Sciatic nerve (tissue), 2 donors: ENCODE measurements around the gene ERP44. TPM values are rescaled to one million over a fixed set of nuclear protein-coding genes. Genes with fewer than 3 reads are reported as not detected.
"Not testable (repeated sequence)": the region's sequence is repeated elsewhere in the genome, so short reads cannot be mapped to it uniquely, and the experiment has no call there.

Experiments used
- ATAC-seq: fragments of 200-7000 bp; cut with Tn5 transposase; one replicate; pipeline ENCODE4 v1.9.1; 2020; ENCODE audit warnings: mild to moderate bottlenecking, moderate library complexity
- DNase-seq: peaks from one replicate; pipeline ENCODE4 v3.0.0-alpha.2; 2020; ENCODE audit warnings: low spot score
- intact Hi-C: fragments of 100-400 bp; cut with DNase I; formaldehyde crosslinking; loops from one replicate; pipeline ENCODE4 v1.14.2; 2022
- total RNA-seq: library from RNA; stranded (reverse); fragmentation: NEBNext Ultra II Directional; extraction: Animal tissue kit (Norgen Biotek cat#: 25700); gene quantifications from one replicate; pipeline ENCODE4 v1.2.1, GENCODE V29; 2021
- donor health status: DM: no; HTN: no; CAD: no.
- donor health status: DM: no; HTN: no; CAD: no.

Gene ERP44
- total RNA-seq: 15.9 TPM

DNA sequence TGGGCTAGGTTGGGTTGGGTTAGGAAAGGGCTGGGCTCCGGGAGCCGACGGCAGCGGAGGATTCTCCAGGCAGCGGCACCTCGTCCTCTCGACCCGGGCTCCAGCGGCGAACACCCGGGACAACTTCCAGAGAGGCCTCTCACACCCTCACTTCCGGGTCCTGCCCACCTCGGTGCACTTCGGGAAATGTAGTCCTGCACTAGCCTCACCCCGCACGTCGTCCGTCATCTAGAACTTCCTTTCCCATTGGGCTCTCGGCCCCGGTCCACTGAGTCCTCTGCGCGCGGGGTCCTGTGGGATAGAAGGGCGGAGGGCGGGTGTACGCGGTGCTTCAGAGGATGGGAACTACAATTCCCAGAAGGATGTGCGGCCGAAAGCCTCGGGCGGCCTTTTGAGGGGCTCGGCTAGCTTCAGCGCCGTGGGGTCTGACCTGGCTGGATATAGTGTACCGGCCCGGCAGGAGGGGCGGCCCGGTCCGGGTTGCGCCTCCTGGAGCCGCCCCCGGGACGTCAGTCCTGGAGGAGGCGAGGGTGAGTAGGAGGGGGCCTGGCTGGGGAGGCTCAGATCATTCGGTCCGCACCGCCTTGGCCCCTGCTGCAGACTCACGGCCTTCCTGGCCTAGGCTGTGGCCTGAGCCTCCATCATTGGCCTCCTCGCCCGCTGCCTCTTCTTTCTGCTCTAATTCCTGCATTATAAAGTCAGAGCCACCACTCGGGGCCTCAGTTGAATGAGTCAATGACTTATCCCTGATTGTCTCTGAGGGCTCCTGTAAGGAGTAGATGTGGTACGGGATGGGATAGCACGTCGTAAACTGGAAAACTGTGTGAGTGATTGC is at the start of gene ERP44, which contains the start of gene INVS:
TSS of gene ERP44 (minus strand) at position 114 of the 835 bp plus-strand sequence. CDS start 160 bp downstream, outside the sequence.
TSS of gene INVS (plus strand) at position 357 of the 835 bp plus-strand sequence. CDS start 5,279 bp downstream, outside the sequence.
- intact Hi-C loops: no loop called here
- peak; percentile 99 for ATAC-seq
- peak; percentile 99 for DNase-seq

GRCh38 chr9:100145976-100146375 is 47.2 kb upstream of the ERP44 start:
- intact Hi-C loops, ATAC-seq, DNase-seq: not testable (repeated sequence)

DNA sequence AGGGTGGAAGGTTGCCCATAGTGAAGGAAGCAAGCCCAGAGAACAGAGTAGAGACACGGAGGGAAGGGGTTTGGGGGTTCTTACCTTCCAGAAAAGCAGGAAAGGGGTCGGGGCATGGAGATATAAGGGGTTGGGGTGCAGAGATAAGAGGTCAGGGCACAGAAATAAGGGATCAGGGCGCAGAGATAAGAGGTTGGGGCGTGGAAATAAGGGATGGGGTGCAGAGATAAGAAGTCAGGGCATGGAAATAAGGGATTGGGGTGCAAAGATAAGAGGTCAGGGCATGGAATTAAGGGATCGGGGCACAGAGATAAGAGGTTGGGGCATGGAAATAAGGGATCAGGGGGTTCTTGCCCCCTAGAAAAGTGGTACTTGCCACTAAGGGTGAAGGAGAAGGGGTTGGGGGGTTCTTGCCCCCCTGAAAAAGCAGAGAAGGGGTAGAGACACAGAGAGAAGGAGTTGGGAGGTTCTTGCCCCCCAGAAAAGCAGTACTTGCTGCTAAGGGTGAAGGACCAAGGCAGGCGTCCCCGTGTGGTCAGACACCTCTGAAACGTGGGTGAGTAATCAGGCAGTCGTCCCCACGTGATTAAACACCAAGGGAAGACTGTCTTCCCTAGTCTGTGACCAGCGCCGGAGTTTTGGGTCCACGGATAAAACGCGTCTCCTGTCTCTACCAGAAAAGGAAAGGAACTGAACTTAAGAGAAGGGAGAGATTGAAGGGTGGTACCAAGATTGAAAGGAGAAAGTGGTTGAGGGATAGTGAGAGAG is 46.6 kb upstream of the ERP44 start:
- DNase-seq, ATAC-seq, intact Hi-C loops: not testable (repeated sequence)

DNA sequence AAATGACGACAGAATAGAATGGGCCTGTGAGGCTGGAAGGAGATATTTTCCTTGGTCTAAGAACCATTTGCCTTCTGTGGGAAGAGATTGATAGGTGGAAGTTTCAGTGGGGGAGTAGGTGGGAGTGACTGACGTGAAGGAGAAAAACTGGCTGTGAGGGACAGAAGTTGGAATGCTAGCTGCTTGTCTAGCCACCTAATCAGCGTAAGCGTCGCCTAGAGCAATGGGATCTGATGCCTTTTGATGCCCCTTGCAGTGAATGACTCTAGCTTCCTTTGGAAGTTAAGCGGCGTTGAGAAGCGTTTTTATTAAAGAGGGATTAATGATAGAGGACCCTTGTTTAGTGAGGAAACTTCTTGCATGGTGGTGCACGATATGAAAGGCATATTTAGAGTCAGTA is 43.1 kb upstream of the ERP44 start:
- DNase-seq, ATAC-seq, intact Hi-C loops: not testable (repeated sequence)

DNA sequence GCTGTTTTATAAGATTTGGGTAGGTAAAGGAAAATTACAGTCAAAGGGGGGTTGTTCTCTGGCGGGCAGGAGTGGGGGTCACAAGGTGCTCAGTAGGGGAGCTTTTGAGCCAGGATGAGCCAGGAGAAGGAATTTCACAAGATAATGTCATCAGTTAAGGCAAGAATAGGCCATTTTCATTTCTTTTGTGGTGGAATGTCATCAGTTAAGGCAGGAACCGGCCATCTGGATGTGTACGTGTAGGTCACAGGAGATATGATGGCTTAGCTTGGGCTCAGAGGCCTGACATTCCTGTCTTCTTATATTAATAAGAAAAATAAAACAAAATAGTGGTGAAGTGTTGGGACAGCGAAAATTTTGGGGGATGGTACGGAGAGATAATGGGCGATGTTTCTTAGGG is 41.5 kb upstream of the ERP44 start:
- intact Hi-C loops, DNase-seq, ATAC-seq: not testable (repeated sequence)

GRCh38 chr9:100136799-100137198 is 38.0 kb upstream of the ERP44 start:
- ATAC-seq, DNase-seq, intact Hi-C loops: not testable (repeated sequence)

- no peak for DNase-seq
- intact Hi-C loops: no loop called here
- ATAC-seq: no peak
Measured at GRCh38 chr9:100134731-100135130, 35.9 kb upstream of the ERP44 start.

DNA sequence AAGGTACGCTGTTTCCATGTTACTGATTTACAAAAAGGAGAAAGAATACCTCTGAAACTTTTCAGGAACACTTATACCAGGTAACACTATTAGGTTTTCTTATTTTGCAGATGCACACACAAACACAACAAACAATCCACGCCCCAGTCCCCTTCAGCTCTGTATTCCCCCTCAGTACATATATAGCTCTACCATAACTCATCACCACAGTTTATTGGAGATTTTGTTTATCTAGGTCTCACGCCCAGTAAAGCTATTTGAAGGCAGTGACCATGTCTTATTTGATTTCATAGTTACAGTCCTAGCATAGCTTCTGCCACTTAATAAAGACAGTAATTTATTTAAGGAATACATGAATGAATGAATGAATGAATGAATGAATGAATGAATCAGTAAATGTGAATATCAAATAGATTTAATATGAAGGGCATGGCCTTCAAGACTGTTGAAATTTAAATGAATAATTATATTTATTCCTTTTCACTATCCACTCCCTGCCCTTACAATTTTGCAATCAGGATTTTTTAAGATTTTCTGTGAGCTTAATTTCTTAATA is 33.2 kb upstream of the ERP44 start:
- ATAC-seq (no peak), DNase-seq (no peak)
- intact Hi-C loops: no loop called here

DNA sequence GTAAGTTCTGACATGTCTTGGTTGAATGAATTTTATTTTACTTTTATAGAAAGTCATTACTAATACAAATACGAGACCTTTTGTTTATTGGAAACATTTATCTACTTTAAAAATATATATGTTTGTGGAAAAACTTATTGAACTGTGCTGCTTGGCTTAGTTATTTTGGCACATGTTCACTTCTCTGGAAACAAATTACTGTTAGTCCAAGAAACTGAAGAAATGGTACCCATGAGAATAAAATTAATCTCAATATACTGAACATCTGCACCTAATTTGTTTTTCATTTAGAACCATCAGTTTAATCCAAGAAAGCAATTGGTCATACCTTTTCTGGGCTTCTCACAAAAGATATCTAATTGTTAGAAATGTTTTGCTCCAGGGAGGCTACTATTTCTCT is 32.4 kb upstream of the ERP44 start:
- DNase-seq (no peak), ATAC-seq (no peak)
- intact Hi-C loops: no loop called here

GRCh38 chr9:100129772-100130171 is 31.0 kb upstream of the ERP44 start:
- ATAC-seq: no peak
- intact Hi-C loops: no loop called here
- DNase-seq: no peak

DNA sequence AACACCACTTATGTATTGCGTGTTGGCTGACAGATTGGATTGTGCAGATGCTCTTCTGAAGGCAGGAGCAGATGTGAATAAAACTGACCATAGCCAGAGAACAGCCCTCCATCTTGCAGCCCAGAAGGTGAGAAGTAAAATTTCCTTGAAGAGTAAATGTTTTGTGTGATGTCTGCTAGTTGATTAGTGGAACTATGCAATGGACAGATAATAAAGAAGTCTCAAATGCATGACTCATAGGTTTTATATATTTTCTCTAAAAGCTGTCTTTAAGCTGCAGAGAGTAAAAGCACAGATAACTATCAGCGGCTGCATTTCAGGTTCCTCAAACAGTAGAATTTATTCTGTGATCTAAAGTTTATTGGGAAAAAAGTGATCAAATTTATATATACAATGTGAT is 27.6 kb upstream of the ERP44 start:
- ATAC-seq (no peak), DNase-seq (no peak)
- intact Hi-C loops: no loop called here

DNA sequence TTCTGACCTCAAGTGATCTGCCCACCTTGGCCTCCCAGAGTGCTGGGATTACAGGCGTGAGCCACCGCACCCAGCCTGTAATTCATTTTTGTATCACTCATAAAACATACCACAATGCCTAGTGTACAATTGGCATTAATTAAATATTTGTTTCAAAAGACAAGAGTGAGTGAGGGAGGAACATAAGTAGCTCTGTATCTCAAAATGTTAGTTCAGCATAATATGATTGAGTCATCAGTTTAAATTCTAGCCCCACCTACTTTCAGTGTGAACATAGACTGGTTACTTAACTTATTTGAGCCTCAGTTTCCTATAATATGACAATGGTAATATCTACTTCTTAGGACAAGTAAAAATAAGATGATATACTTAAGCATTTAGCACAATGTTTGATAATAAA is 27.1 kb upstream of the ERP44 start:
- intact Hi-C loops: no loop called here
- DNase-seq (no peak), ATAC-seq (no peak)

- ATAC-seq (no peak), DNase-seq (no peak)
- intact Hi-C loops: no loop called here
Measured at GRCh38 chr9:100125236-100125635, 26.4 kb upstream of the ERP44 start.

GRCh38 chr9:100120286-100120685 is 21.5 kb upstream of the ERP44 start:
- intact Hi-C loops: no loop called here
- no peak for DNase-seq
- no peak for ATAC-seq

DNA sequence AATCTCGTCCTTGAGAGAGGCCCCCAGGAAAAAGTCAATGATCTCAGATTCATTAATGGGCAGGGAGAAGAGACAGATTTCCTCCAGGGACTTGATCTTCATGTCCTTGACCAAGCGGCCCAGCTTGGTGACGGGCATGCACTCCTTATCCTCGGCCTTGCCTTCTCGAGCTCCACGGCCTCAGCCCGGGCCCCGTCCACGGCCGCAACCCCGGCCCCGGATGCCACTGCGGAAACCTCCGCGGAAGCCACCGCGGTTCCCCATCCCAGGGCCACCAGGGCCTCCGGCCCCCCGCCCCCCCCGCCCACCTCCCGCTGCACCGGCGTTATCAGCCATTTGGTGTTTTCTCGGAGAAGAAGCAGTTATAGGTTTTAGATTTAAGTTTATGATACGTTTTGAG is 18.5 kb upstream of the ERP44 start:
- ATAC-seq (no peak), DNase-seq (no peak)
- intact Hi-C loops: no loop called here

- DNase-seq: no peak
- ATAC-seq: no peak
- intact Hi-C loops: no loop called here
Measured at GRCh38 chr9:100112677-100113336, 14.0 kb upstream of the ERP44 start.

DNA sequence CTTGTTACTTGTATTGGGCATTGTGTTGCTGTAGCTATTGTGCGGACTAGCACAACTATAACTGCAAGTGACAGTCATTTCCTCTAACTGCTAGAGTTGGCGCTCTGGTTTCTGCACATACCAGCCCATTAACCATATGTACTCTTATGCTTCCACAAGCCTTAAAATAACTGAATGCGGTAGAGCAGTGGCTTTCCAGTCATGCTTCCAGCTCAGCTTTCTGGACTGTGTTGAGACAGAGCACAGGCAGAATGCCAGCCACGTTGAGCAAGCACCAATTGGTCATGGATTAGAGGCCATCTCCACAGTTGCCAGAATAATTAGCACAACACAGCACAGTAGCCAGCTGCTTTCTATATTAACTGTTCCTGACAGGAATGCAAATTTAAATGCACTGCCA is 12.4 kb upstream of the ERP44 start:
- peak; percentile 86 for DNase-seq
- intact Hi-C loops: no loop called here
- ATAC-seq: peak; percentile 95

DNA sequence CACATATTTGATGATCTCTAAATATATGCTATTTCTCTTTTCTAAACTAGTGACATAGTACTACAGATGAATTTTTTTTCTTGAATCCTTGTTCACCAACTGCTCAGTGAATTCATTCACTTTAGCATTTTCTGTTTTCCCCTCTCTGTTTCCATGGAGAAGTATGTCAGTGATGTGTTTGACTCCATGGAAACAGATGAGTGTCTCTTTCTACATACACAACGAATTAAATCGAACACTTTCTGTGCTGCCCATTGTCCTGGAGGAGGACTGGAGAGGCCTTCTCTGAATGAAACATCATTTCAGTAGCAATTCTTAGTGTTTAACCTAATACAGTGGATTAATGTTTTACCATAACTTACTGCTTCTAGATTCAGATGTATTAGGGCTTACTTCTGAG is 9.8 kb upstream of the ERP44 start:
- intact Hi-C loops: no loop called here
- no peak for DNase-seq
- no peak for ATAC-seq

DNA sequence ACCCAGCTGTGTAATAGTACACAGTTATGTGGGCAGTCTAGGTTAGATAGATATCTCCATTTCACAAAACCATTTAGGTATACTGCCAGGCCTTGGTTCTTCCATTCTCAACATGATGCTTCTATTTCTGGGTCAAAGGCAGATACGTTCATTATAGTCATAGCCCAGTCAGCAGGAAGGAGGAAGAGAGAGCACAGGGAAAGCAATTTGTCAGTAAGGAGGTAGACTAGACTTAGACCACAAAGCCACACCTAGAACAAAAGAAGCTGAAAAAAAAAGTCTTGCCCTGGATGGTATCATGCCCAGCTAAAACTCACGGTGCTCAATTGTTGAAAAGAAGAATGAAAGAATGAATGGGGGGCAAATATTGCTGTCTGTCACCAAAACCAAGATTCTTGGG is 7.8 kb upstream of the ERP44 start:
- DNase-seq (no peak), ATAC-seq (no peak)
- intact Hi-C loops: no loop called here
